IMR-90 (cell line): ENCODE results near the gene DDOST. TPM values are rescaled to one million over a fixed set of nuclear protein-coding genes. Genes with fewer than 3 reads are reported as not detected.

ENCODE experiments used
- ATAC-seq: fragments of 200-7000 bp; cut with Tn5 transposase; 2 replicates; pipeline ENCODE4 v1.9.1; 2020; ENCODE audit warnings: low read depth, mild to moderate bottlenecking, moderate library complexity
- BruUV-seq: library from RNA; stranded (reverse); fragments of 400-500 nt; replicated peaks from 2 replicates; lab custom pipeline; 2021; lab: Mats Ljungman, UMichigan
- CTCF ChIA-PET: fragments of 300-600 bp; formaldehyde crosslinking; extraction: SDS; loops from one replicate; lab custom pipeline; 2021; ENCODE audit warnings: antibody characterized with exemption; lab: Yijun Ruan, JAX
- POLR2A ChIA-PET: fragments of 300-600 bp; sonication (Branson Sonifier 250); formaldehyde crosslinking; loops from one replicate; lab custom pipeline; 2022; ENCODE audit warnings: antibody characterized with exemption; ENCODE audit not compliant: unreplicated experiment; lab: Charles Lee
- DNase-seq: peaks from one replicate; pipeline ENCODE4 v3.0.0; 2013
- H2AFZ ChIP-seq: replicated peaks from 2 replicates; pipeline ENCODE3; 2013; ENCODE audit warnings: low read length, mild to moderate bottlenecking; ENCODE audit not compliant: poor library complexity
- H2AK5ac ChIP-seq: 2 replicates; pipeline ENCODE4 v1.6.1; 2013; ENCODE audit warnings: low read depth, low read length, inconsistent platforms
- H2AK9ac ChIP-seq: replicated peaks from 2 replicates; pipeline ENCODE3; 2013; ENCODE audit warnings: mild to moderate bottlenecking, low read depth, low read length, moderate library complexity; ENCODE audit not compliant: poor library complexity
- H2BK120ac ChIP-seq: 2 replicates; pipeline ENCODE4 v1.6.1; 2013; ENCODE audit warnings: low read depth, low read length, inconsistent platforms
- H2BK15ac ChIP-seq: 3 replicates; pipeline ENCODE4 v1.6.1; 2013; ENCODE audit warnings: low read depth, low read length, inconsistent platforms
- H2BK20ac ChIP-seq: 2 replicates; pipeline ENCODE4 v1.6.1; 2013; ENCODE audit warnings: low read depth, mild to moderate bottlenecking, inconsistent platforms, low read length, moderate library complexity
- H2BK5ac ChIP-seq: 2 replicates; pipeline ENCODE4 v1.6.1; 2013; ENCODE audit warnings: mild to moderate bottlenecking, low read depth, low read length, inconsistent platforms; ENCODE audit not compliant: poor library complexity, severe bottlenecking
- H3K14ac ChIP-seq: replicated peaks from 2 replicates; pipeline ENCODE4 v1.6.1; 2013; ENCODE audit warnings: low read depth, low read length, inconsistent platforms
- H3K18ac ChIP-seq: 2 replicates; pipeline ENCODE4 v1.6.1; 2013; ENCODE audit warnings: low read depth, low read length, control low read depth
- H3K23ac ChIP-seq: 2 replicates; pipeline ENCODE4 v1.6.1; 2013; ENCODE audit warnings: low read depth, low read length, inconsistent platforms
- H3K27ac ChIP-seq: 2 replicates; pipeline ENCODE4 v1.5.1; 2013; ENCODE audit warnings: mild to moderate bottlenecking, control low read depth, low read length; ENCODE audit not compliant: insufficient read depth
- H3K27me3 ChIP-seq: 2 replicates; pipeline ENCODE4 v1.6.1; 2013; ENCODE audit warnings: low read length; ENCODE audit not compliant: control insufficient read depth, insufficient read depth
- H3K36me3 ChIP-seq: 2 replicates; pipeline ENCODE4 v1.6.1; 2013; ENCODE audit warnings: low read length, mixed read lengths; ENCODE audit not compliant: control insufficient read depth, insufficient read depth
- H3K4ac ChIP-seq: 2 replicates; pipeline ENCODE4 v1.6.1; 2013; ENCODE audit warnings: low read depth, low read length, inconsistent platforms
- H3K4me1 ChIP-seq: 2 replicates; pipeline ENCODE4 v1.6.1; 2013; ENCODE audit warnings: low read length, mixed read lengths; ENCODE audit not compliant: control insufficient read depth, insufficient read depth
- H3K4me2 ChIP-seq: 2 replicates; pipeline ENCODE4 v1.6.1; 2013; ENCODE audit warnings: low read depth, mild to moderate bottlenecking, control low read depth, low read length, moderate library complexity
- H3K4me3 ChIP-seq: 2 replicates; pipeline ENCODE4 v1.5.1; 2013; ENCODE audit warnings: low read depth, mild to moderate bottlenecking, control low read depth, low read length, moderate library complexity; ENCODE audit not compliant: insufficient read depth
- H3K56ac ChIP-seq: 2 replicates; pipeline ENCODE4 v1.6.1; 2013; ENCODE audit warnings: low read length, inconsistent platforms; ENCODE audit not compliant: insufficient read depth; ENCODE audit errors: extremely low read depth
- H3K79me1 ChIP-seq, 2 experiments: 2 replicates each; pipeline ENCODE4 v1.6.1; 2013; ENCODE audit warnings: low read length in 2 of 2, inconsistent platforms in 1 of 2, low read depth in 1 of 2
- H3K9ac ChIP-seq: 2 replicates; pipeline ENCODE4 v1.6.1; 2013; ENCODE audit warnings: low read depth, low read length, control low read depth
- H3K9me1 ChIP-seq: 2 replicates; pipeline ENCODE4 v1.6.1; 2013; ENCODE audit warnings: low read length, inconsistent platforms; ENCODE audit not compliant: insufficient read depth
- H3K9me3 ChIP-seq: 2 replicates; pipeline ENCODE4 v1.6.1; 2013; ENCODE audit warnings: low read length; ENCODE audit not compliant: control insufficient read depth, insufficient read depth
- H4K20me1 ChIP-seq: 2 replicates; pipeline ENCODE4 v1.6.1; 2013; ENCODE audit warnings: low read length, inconsistent platforms; ENCODE audit not compliant: insufficient read depth
- H4K5ac ChIP-seq: 2 replicates; pipeline ENCODE4 v1.6.1; 2013; ENCODE audit warnings: mild to moderate bottlenecking, low read depth, low read length, control low read depth
- H4K8ac ChIP-seq, 2 experiments: 2 replicates each; pipeline ENCODE4 v1.6.1; 2013; ENCODE audit warnings: low read depth in 2 of 2, low read length in 2 of 2, control low read depth in 1 of 2, inconsistent platforms in 1 of 2
- H4K91ac ChIP-seq: 2 replicates; pipeline ENCODE4 v1.6.1; 2013; ENCODE audit warnings: low read depth, low read length, inconsistent platforms; ENCODE audit not compliant: insufficient read depth
- BHLHE40 ChIP-seq: fragments of 150-350 bp; IDR thresholded peaks from 2 replicates; pipeline ENCODE4 v1.6.1; 2016; ENCODE audit warnings: mild to moderate bottlenecking, low read depth, low read length
- CEBPB ChIP-seq: IDR thresholded peaks from 2 replicates; pipeline ENCODE4 v1.6.1; 2012; ENCODE audit warnings: low read depth, low read length, improper control_type of control experiment
- CHD1 ChIP-seq: IDR thresholded peaks from 2 replicates; pipeline ENCODE4 v1.6.1; 2012; ENCODE audit warnings: low read depth, low read length, improper control_type of control experiment
- CTCF ChIP-seq: conservative IDR thresholded peaks from 2 replicates; pipeline ENCODE4 v1.5.1; 2012; ENCODE audit warnings: mild to moderate bottlenecking, low read depth, low read length, improper control_type of control experiment
- ELK1 ChIP-seq: fragments of 150-350 bp; IDR thresholded peaks from 2 replicates; pipeline ENCODE4 v1.6.1; 2016; ENCODE audit warnings: low read depth, mild to moderate bottlenecking, low read length, moderate library complexity, borderline replicate concordance
- FOS ChIP-seq: fragments of 150-350 bp; IDR thresholded peaks from 2 replicates; pipeline ENCODE4 v1.6.1; 2016; ENCODE audit warnings: low read depth, low read length
- MAFK ChIP-seq: IDR thresholded peaks from 2 replicates; pipeline ENCODE4 v1.6.1; 2012; ENCODE audit warnings: low read depth, low read length, improper control_type of control experiment
- MAZ ChIP-seq: IDR thresholded peaks from 2 replicates; pipeline ENCODE4 v1.6.1; 2012; ENCODE audit warnings: low read depth, mild to moderate bottlenecking, low read length, improper control_type of control experiment, moderate library complexity, borderline replicate concordance
- MXI1 ChIP-seq: IDR thresholded peaks from 2 replicates; pipeline ENCODE4 v1.6.1; 2012; ENCODE audit warnings: low read depth, mild to moderate bottlenecking, low read length, moderate library complexity, borderline replicate concordance
- NFE2L2 ChIP-seq: fragments of 150-350 bp; IDR thresholded peaks from 2 replicates; pipeline ENCODE4 v1.6.1; 2016; ENCODE audit warnings: low read depth, mild to moderate bottlenecking, low read length
- POLR2A ChIP-seq: IDR thresholded peaks from 2 replicates; pipeline ENCODE4 v1.6.1; 2012; ENCODE audit warnings: mild to moderate bottlenecking, low read depth, low read length
- RAD21 ChIP-seq: IDR thresholded peaks from 2 replicates; pipeline ENCODE4 v1.6.1; 2012; ENCODE audit warnings: low read length, improper control_type of control experiment
- RCOR1 ChIP-seq: IDR thresholded peaks from 2 replicates; pipeline ENCODE4 v1.6.1; 2012; ENCODE audit warnings: mild to moderate bottlenecking, low read length, improper control_type of control experiment; ENCODE audit not compliant: insufficient replicate concordance
- RFX5 ChIP-seq: IDR thresholded peaks from 2 replicates; pipeline ENCODE4 v1.8.0; 2012; ENCODE audit warnings: low read depth, mild to moderate bottlenecking, low read length, moderate library complexity
- SMC3 ChIP-seq: fragments of 150-350 bp; IDR thresholded peaks from 2 replicates; pipeline ENCODE4 v1.6.1; 2016; ENCODE audit warnings: low read depth, mild to moderate bottlenecking, antibody characterized with exemption, low read length, moderate library complexity
- WGBS, 2 experiments: methylation state at CpG; one replicate each; pipeline versions ENCODE4 v1.1.5 to v1.1.7; 2013; ENCODE audit warnings: missing lambda C conversion rate in 2 of 2; ENCODE audit not compliant: insufficient read length in 1 of 2; ENCODE audit errors: extremely low coverage in 2 of 2; 5-methylcytosine and 5-hydroxymethylcytosine counted together
- dilution Hi-C: fragments of 300-500 bp; cut with HindIII; formaldehyde crosslinking; loops from one replicate; pipeline ENCODE4 v1.14.3; 2018; ENCODE audit warnings: low sequenced_read_pairs; ENCODE audit not compliant: unreplicated experiment
- in situ Hi-C: fragments of 300-500 bp; cut with MboI; formaldehyde crosslinking; loops from 3 replicates; pipeline ENCODE4 v1.14.3; 2019; ENCODE audit warnings: low sequenced_read_pairs, inconsistent platforms, mixed read lengths
- intact Hi-C: fragments of 100-400 bp; cut with micrococcal nuclease; formaldehyde crosslinking; loops from 2 replicates; pipeline ENCODE4 v1.10.0; 2022
- polyA plus RNA-seq, 3 experiments: library from polyadenylated mRNA; depleted of rRNA; stranded (reverse); fragments of >200 nt; gene quantifications; 2 replicates each; pipeline ENCODE4 v1.2.3, GENCODE V29; 2012; ENCODE audit warnings: low replicate concordance in 1 of 3
- total RNA-seq: library from RNA; depleted of rRNA; stranded (reverse); fragments of >200 nt; gene quantifications from 2 replicates; pipeline ENCODE4 v1.2.3, GENCODE V29; 2012
- TF ChIP-seq, protein P1 (sequence below): fragments of 150-350 bp; IDR thresholded peaks from 2 replicates; pipeline ENCODE4 v1.6.1; 2017; ENCODE audit warnings: mild to moderate bottlenecking, antibody characterized with exemption, low read length, low read depth

Gene DDOST
- total and polyA plus RNA-seq, 2 of the 4 experiments (the other 2 are of a cell fraction): 179 to 477 TPM

- no peak overlapping the region for H3K56ac ChIP-seq
- in situ Hi-C loops (loop anchor here (25.0 kb wide), 1 partner anchor 678 kb away; no protein-coding TSS in a partner anchor), dilution Hi-C loops (no loop called here), intact Hi-C loops (no loop called here)
- H3K4me3 ChIP-seq: no peak overlapping the region
- H3K27ac ChIP-seq: no peak overlapping the region
- no CpG with 5 or more reads among the region's 14 CpGs for WGBS, 2 experiments
- DNase-seq (no peak), ATAC-seq (no peak)
- no peaks in the 10 kb centered on the region for H3K9me3 ChIP-seq
- no peak overlapping the region for H4K91ac ChIP-seq
- H3K9ac ChIP-seq: no peak overlapping the region
- no peak overlapping the region for H2BK5ac ChIP-seq
- no peak overlapping the region for H4K8ac ChIP-seq
- no peak overlapping the region for H2BK120ac ChIP-seq
- no peak overlapping the region for H4K5ac ChIP-seq
- H3K27me3 ChIP-seq: no peaks in the 10 kb centered on the region
- TF ChIP-seq MXI1 (no peak), RAD21 (no peak), MAFK (no peak), NFE2L2 (no peak), BHLHE40 (no peak), POLR2A (no peak), ELK1 (no peak), CEBPB (no peak), MAZ (no peak), FOS (no peak), CHD1 (no peak), RCOR1 (no peak), SMC3 (no peak), RFX5 (no peak), CTCF (no peak)
- TF ChIP-seq, protein P1, sequence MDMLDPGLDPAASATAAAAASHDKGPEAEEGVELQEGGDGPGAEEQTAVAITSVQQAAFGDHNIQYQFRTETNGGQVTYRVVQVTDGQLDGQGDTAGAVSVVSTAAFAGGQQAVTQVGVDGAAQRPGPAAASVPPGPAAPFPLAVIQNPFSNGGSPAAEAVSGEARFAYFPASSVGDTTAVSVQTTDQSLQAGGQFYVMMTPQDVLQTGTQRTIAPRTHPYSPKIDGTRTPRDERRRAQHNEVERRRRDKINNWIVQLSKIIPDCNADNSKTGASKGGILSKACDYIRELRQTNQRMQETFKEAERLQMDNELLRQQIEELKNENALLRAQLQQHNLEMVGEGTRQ: no peak
- H2BK15ac ChIP-seq: no peak overlapping the region
- no peaks in the 10 kb centered on the region for H3K4me1 ChIP-seq
- no peak overlapping the region for H2AFZ ChIP-seq
- no peak overlapping the region for H3K14ac ChIP-seq
- H3K36me3 ChIP-seq: peaks cover 7% of the 10 kb centered on the region
- H3K9me1 ChIP-seq: no peaks in the 10 kb centered on the region
- H3K18ac ChIP-seq: no peak overlapping the region
- H2AK5ac ChIP-seq: no peak overlapping the region
- BruUV-seq: no TSS peak
- CTCF ChIA-PET: no interaction called here
- no peak overlapping the region for H3K23ac ChIP-seq
- H3K79me1 ChIP-seq: no peaks in the 10 kb centered on the region
- POLR2A ChIA-PET: interaction anchor here (0.5 kb wide), 1 partner anchor 1296 kb away, joined by 3 read pairs; no protein-coding TSS in a partner anchor
- H3K4ac ChIP-seq: no peak overlapping the region
- no peak overlapping the region for H3K4me2 ChIP-seq
- H2BK20ac ChIP-seq: no peak overlapping the region
- H4K20me1 ChIP-seq: no peaks in the 10 kb centered on the region
- no peak overlapping the region for H2AK9ac ChIP-seq
Observed at GRCh38 chr1:20684651-20685050, 23.5 kb upstream of the DDOST start.
